OCI-M2 (cell line): Measurements from ENCODE around the gene WDR11.

Source experiments
- DNase-seq: peaks from one replicate; lab custom pipeline; 2025; ENCODE audit not compliant: unreplicated experiment; lab: John Stamatoyannopoulos, UW

Gene WDR11, protein sequence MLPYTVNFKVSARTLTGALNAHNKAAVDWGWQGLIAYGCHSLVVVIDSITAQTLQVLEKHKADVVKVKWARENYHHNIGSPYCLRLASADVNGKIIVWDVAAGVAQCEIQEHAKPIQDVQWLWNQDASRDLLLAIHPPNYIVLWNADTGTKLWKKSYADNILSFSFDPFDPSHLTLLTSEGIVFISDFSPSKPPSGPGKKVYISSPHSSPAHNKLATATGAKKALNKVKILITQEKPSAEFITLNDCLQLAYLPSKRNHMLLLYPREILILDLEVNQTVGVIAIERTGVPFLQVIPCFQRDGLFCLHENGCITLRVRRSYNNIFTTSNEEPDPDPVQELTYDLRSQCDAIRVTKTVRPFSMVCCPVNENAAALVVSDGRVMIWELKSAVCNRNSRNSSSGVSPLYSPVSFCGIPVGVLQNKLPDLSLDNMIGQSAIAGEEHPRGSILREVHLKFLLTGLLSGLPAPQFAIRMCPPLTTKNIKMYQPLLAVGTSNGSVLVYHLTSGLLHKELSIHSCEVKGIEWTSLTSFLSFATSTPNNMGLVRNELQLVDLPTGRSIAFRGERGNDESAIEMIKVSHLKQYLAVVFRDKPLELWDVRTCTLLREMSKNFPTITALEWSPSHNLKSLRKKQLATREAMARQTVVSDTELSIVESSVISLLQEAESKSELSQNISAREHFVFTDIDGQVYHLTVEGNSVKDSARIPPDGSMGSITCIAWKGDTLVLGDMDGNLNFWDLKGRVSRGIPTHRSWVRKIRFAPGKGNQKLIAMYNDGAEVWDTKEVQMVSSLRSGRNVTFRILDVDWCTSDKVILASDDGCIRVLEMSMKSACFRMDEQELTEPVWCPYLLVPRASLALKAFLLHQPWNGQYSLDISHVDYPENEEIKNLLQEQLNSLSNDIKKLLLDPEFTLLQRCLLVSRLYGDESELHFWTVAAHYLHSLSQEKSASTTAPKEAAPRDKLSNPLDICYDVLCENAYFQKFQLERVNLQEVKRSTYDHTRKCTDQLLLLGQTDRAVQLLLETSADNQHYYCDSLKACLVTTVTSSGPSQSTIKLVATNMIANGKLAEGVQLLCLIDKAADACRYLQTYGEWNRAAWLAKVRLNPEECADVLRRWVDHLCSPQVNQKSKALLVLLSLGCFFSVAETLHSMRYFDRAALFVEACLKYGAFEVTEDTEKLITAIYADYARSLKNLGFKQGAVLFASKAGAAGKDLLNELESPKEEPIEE

DNA sequence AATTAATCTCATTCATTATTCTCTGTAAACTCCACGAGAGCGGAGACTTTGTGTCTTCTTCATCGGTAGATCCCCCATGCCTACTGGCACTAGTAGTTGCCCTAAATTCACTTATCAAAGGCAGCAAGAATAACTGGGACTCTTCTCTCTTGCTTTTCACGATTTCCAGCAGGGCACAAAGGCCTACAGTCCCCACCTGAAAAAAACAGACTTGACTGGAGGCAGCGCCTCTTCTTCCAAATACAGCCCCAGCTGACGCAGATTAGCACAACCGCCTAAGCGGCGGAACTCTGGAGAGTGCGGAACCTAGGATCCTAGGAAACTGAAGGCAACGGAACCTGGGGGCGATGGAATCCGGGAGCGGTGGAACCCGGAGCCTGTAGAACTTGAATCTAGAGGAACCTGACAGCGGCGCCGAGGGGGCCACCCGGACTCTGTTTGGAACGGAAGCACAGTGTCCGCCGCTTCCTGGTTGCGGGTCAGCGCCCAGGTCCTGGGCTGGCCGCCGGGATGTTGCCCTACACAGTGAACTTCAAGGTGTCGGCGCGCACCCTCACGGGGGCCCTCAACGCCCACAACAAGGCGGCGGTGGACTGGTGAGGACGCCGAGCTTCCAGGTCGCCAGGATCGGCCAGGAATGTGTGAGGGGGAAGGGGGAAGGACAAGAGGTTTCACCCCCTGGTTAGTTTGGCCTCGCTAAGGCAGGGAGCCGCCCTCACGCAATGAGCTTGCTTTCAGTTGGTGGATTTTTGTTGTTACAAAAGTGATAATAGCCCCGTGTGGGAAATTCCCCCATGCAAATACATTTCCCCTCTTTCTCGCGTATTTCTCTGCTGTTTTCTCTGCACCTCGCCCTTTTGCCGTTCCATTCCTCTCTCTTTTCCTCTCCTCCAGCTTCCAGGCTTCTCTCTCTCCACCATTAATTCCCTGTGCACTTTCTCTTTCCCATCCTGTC is at the start of gene WDR11:
TSS of gene WDR11 (plus strand) at position 452 of the 955 bp plus-strand sequence. CDS start at position 511, 59 bp downstream.
- DNase-seq, result peak; percentile 59

DNA sequence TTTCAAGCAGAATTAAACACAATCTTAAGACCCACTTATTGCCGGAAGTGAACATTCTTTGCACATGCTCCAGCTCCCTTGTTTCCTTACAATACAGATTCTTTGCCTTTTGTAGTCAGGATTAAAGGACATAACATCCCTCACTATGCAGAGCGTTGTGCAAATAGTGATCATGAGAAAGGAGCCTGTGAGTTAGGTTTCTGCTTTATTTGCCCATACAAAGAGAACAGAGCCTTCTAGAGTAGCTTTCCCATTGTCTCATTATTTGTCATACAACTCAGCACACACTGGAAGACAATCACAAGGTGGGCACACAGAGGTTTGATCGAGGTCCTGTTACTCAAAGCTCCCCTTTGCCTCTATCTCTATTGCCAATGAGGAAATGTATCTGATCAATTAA is 48.2 kb upstream of the WDR11 start:
- DNase-seq, result no peak

DNA sequence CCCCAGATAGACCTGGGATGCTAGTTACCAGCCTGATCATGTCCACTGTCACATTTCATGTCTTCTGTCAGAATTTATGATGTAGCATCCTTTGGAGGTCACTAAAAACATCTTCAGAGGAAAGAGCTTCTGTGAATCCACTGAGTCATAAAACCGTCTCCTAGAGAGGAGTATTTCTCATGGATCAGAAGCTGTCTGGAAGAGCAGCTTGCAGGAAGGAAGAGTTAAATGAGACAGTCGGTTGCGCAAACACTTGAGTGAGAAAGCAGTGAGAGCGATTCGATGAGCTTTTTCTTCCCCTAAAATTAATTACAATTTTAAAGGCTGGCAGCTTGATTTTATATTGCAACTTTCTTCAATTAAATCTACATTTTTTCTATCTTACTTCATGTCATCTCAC is 47.2 kb upstream of the WDR11 start:
- no peak for DNase-seq

DNA sequence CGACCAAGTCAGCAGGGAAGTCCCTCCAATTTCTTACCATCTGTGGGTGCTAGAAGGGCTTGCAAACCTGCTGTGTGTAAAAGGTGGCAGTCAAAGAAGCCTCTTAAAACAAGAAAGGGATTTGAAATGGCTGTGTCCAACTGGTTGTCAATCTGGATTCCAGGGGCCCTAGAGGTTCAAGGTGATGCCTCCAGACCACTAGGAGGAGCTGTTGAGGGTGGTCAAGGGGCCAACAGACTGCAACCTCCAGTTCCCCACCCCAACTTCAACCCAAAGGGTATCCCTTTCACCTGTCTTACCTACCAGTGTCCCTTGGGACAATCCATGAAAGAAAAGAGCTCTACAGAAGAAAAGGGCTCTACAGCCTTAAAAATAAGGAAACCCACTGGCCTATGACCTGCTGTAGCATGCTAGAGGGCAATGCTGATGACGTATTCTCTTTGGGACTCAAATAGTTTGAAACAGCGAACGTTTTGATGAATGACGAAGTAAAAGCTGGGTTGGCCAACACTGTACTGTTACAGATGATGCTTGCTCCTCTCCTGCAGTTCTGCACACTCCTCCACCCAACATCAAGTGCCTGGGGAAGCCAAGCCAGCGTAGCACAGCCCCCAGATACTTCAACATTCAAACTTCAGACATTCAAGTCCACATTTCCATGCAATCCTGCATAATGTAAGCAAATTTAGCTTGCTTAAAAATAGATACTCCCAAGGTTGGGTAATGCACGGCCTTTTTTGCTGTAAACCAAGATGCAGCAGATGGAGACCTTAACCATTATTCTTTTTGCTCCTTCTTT is 45.9 kb upstream of the WDR11 start:
- DNase-seq, result no peak

DNA sequence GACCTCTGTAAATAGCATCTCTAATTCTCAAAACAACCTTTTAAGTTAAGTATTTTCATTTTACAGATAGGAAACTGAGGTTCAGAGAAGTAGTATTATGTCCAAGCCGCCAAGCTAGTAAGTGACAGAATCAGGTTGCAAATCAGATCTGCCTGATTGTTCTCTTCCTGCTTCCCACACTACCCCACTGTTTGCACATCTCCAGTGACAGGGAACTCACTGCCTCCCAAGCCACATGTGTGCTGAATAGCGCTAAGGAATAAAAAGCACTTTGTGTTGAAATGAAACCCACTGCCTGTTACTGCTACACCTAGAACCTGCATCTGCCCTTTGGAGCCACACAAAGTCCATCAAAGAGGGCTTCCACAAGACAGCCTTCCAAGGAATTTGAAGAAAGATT is 45.1 kb upstream of the WDR11 start:
- DNase-seq, result no peak

DNA sequence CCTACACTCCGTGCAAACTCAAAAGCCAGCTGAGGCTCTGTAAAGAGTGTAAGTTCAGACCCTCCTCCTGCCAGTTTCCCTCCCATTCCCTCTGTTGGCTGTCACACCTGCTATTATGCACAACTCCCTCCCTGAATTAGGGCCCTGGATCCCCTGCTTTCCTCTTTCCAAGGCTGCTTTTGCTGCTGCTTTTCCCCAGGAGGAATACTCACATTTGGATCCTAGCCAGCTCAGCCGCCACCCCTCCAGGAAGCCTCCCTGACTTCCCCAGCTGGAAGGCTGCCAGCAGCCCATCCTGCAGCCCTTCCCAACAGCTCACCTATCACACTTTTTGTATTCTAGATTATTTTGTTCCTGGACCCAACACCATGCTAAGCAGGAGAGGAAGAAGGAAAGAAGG is 40.9 kb upstream of the WDR11 start:
- DNase-seq, result no peak

DNA sequence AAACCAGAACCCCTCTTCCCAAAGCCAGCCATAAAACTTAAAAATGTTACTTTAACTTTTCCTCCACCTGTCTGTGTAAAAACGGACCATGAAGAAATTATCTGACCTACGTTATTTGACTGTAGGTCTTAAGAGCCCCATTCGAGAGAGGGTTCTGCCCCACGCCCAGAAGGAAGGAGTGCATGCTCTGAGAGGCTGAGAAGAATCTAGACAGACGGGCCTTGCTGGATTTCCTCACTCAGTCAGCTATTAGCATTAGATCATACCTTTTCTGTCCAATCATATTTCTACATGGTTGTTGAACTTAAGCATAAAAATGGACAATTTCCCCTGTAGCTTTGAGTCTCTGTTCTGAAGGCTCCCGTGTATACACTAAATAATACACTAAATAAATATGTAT is 38.1 kb upstream of the WDR11 start:
- no peak for DNase-seq

DNA sequence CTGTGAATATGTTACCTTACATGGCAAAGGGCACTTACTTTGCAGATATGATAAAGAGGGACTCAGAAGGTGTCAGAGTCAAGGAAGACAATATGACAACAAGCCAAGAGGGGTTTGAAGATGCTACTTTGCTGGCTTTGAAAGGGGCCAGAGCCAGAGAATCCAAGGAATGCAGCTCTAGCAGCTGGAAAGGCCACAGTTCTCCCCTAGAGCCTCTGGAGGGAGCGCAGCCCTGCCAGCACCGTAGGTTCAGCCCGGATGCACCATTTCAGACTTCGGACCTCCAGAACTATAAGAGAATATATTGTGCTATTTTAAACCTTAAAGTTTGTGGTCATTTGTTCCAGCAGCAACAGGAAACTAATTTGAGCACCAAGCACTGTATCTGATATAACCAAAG is 32.9 kb upstream of the WDR11 start:
- no peak for DNase-seq

DNA sequence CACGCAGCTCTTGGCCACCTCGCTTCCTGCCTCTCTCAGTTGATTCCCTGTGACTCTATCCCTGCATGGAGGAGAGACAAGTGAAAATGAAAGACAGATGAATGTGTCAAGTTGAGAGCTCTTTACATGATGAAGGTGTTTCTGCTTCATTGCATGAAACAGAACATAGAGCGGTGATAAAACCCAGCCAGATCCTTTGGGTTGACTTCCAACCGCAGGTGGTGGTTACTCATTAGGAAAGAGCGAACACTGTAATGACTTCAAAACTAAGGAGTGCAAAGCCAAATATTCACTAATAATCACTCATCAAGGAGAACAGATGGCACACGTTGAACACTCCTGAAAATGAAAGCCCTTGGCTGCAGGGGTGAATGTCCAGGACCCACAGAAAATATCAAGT is 31.8 kb upstream of the WDR11 start:
- DNase-seq, result no peak

DNA sequence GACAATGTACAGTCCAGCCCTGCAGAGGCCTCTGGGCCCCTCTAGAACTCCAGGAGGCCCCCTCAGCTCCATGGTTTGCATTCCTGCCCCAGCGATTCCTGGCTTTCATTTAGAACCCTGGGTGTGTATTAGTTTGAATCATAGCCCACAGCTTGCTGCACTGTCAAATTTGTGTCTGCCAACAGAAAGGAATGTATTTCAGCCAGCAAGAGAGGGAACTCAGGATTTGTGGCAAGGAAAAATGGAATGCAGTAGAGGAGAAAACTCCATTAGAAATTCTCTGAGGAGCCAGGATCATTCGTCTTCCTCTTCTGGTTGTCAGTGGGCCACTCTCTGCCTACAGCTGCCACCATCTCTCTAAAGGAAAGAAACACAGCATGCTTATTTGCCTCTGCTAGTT is 27.9 kb upstream of the WDR11 start:
- no peak for DNase-seq

DNA sequence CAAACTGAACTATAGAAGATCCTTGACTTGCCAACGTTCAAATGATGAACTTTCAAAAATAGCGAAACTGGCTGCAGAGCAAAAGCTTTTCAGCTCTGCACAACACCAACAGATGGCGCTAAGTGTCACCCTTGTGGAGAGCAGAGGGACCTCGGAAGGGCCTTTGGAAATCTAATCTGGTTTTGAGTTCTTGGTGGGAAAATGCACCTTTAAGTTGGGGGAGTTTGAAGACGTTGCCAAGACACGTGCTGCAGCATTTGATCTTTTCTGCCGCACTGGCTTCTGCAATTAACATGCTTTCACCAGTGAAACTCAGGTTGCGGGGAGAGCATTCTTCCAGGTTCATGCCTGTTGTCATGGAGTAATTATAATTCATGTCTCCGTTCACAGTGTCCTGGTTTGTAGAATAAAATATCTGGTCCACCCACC is 26.3 kb upstream of the WDR11 start:
- DNase-seq, result no peak

DNA sequence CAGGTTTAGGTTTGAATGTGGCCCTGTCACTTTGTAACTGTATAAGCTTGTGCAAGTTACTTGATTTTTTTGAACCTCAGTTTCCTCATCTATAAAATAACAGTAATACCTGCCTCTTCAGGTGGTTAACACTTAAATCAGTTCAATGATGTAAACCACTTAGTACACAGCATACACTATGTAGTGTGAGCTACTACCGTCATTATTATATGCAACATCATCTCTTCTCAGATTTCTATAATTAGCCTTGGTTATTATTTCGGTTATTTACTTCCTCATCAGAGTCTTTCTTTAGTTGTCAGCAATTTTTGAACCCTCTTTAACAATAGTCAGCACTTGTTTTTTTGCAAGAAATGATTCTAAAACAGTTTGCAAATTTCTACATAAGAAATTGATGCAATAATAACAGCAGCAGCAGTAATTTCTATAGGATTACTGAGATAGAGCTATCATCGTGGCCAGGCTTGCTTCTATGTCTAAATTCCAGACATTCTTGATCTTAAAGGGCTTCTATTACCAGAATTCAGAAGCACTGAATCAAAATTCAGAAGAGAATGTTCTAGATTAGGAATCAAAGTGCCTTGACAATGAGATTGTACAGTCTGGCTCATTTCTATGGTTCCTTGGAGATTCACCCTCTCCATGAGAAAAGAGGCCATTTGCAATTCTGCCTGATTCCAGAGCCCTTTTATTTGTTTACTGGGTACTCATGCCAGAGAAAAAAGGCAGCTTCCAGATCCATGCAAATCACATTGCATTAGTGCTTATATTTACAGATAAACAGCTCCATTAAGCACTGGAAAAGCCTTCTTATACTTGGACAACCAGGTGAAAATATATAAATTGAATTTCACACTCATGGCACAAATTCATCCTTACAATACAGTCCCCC is 25.0 kb upstream of the WDR11 start:
- DNase-seq, result no peak

DNA sequence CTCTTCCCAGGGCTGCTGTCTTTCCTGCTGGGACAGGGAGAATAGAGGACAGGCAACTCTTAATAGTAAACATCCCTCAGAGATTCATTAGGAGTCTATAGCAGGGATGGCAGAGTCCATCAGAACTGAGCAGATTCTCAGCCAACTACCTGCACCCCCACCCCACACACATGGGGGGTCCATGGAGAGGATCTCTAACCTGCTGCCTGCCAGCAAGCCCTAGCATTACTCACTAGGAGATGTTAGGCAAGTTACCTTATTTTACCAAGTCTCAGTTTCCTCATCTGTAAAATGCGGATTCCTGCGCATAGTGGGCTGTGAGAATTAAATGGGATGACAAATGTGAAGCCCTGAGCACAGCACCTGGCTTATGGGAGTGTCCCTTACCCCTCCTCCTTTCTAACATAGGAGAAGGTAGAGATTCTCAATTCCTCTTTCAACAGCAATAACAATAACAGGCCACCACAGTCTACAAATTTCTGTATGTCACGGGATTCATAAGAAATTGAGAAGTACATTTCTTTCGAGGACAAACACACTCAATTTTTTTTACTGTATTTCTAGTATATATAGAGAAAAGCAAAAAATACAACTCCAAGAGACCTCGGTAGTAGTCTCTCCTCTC is 23.8 kb upstream of the WDR11 start:
- DNase-seq, result no peak

DNA sequence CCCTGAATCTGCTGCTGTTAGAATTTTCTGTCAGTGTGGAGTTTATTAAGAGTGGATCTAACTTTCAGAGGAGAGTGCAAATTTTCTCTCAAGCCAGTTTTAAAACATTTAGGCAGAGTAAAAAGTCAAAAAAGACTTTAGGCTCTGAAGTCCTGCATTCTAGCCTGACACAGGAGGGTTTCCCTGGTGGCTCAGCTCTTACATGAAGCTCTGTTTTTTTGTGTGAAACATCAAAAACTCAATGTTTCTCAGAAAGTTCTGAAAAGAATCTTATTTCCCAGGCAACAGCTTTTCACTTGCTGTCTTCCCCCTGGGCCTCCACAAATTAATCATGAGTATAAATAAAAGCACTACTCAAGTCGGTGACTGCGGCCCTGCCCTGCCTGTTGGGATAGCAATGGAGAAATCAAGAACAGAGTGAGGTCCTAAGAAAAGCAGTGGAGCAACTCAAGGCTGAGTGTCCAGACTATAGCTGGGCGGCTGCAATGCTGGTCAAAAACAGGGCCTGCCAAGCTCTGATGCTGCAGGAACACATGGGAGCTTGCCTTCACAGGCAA is 22.3 kb upstream of the WDR11 start:
- no peak for DNase-seq

DNA sequence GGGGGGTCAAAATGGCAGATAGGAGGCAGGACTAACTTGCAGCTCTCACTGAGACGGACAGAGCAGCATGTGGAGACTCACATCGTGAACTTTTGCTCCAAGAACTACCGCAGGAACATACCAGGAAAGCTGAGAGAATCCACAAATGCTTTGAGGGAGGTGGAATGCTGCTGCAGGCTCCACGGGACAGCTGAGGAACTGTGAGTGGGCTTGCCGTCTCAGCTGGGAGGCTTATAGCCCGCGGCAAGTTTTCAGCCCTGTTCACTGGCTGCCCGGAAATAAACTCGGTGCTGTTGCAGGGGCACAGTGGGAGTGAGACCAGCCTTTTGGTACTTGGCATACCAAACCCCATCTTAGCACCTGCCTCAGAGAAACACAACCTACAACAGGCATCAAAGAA is 19.1 kb upstream of the WDR11 start:
- no peak for DNase-seq

DNA sequence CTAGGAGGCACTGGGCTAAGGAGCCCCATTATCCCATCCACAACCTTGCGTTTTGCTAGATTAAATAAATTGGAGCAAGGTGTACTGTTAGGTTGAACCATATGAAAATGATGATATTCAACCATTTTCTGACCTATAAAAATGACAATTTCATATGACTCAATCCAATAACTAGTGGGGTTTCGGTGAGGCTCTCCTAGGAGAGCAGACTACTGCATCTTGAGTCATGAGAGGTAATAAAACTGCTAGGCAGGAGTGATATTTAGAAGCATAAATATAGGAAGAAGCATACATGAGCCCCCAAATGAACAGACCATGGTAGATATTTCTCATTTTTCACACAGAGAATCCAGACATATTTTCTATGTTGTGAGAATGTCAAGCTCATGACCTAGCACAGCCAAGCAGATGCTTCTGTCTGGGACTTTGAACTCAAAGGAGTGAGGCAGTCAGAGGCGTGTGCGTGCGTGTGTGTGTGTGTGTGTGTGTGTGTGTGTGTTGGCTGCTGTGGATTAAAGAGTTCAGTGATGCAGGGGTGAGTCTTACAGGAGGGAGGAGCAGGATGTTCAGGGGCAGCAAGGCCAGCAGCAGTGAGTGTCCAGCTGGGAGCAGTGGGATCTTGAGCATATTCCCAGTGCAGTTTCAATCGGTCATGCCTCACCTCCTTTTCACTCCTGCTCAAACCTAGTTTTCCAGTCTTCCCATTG is 17.8 kb upstream of the WDR11 start:
- DNase-seq, result no peak

DNA sequence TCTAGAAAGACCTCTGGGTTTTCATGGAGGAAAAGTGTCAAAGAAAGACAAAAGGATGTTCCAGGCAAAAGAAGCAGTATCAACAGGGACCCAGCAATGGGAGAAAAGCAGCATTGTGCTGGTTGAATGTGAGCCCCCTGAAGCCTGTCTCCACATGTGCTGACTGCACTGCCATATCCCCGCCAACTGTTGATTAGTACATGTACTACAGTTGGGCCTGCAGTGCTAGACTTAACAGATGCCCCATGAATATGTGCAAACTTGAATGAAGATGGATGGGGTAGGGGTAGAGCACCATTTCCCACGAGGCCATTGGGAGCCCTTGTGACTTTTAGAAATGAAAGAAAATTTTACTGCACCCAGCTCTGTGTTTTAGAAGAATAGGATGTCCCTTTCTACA is 15.6 kb upstream of the WDR11 start:
- no peak for DNase-seq
